Peyer's patch (tissue), 4 donors: ENCODE measurements around the gene TRAPPC3.

Experiments used
- CTCF ChIP-seq, 6 experiments: fragments of 450-650 bp in 4 of 6; fragments of 200-600 bp in 2 of 6; sonication (generic) in 1 of 6; IDR thresholded peaks; one replicate each; pipeline ENCODE4 v1.5.1; 2017 to 2019; ENCODE audit warnings: antibody characterized with exemption in 6 of 6, mild to moderate bottlenecking in 3 of 6, moderate library complexity in 1 of 6
- POLR2A ChIP-seq, 2 donors: fragments of 450-650 bp; IDR thresholded peaks; one replicate each; pipeline ENCODE4 v1.5.1; 2017; ENCODE audit warnings: antibody characterized with exemption in 2 of 2, mild to moderate bottlenecking in 2 of 2, moderate library complexity in 2 of 2

GRCh38 chr1:36149973-36150295 is 648 bp upstream of the TRAPPC3 start:
- TF ChIP-seq CTCF (IDR thresholded peaks at IDR 0.05) (no peak), POLR2A (IDR thresholded peaks at IDR 0.05) (no peak)
